Amniotic stem cell (primary cell): Measurements from ENCODE around the gene NR2F1.

Experiments
- DNase-seq: peaks from one replicate; lab custom pipeline; 2025; lab: John Stamatoyannopoulos, UW

Gene NR2F1

DNA sequence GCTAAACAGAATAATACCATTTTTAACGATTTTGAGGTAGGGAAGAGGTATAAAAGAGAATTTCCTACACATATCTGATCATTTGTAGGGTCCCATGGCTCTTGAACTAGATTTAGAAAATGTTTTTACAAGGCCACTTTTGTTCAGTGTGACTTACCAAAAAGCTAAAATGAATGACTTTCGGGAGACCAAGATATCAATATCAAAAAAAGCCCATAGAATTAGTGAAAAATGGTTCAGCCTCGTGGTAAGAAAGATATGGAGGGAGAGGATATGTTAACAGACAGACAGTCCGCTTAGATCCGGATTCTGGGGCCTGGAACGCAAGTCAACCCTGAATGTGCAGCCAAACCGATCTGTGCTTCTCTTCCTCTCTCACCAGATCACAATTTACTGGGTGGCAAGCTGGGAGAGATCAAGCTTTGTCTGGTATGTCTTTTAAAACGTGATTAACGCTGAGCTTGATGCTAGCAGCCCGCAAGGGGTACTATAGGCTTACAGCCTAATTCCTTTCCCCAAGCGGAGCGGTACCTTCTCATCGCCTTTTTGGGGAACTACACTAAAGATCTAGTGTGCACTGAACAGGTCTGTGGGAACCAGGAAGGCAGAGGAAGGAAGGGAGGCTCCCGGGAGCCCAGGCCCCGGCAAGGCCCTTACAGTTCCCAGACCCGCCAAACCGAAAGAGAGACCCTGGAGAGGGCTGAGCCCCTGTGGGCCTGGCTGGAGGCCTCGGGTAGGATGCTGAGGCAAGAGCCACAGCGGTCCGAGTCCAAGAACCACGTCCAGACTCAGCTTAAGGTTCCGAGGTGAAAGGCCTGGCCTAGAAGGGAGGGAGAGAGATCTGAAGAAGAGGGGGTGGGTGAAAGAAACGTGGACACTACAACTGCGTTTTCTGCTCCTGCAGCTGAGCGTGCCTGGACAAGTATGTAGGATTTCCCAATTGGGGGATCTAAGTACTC lies 4.9 kb upstream of the NR2F1 start:
- no peak for DNase-seq

GRCh38 chr5:93578813-93579691 lies 4.0 kb upstream of the NR2F1 start:
- DNase-seq, result no peak

DNA sequence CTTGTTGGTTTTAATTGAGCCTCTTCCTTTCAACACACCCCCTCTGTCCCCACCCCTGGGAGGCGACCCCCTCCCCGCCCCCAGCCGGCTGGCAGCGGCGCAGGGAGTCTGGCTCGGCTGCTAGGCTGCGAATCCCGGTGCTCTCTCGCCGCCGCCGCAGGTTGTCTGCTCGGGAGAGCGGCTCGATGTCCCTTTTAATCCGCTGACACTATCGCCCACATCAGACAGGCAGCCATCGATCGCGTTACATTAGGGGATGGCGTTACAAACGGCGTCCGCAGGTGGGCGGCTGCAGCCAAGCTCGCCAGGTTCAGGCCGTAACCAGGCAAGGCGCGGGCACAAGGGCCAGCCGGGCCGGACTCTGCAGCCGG lies 3.3 kb upstream of the NR2F1 start:
- no peak for DNase-seq

GRCh38 chr5:93580063-93580926 lies 2.7 kb upstream of the NR2F1 start:
- no peak for DNase-seq

DNA sequence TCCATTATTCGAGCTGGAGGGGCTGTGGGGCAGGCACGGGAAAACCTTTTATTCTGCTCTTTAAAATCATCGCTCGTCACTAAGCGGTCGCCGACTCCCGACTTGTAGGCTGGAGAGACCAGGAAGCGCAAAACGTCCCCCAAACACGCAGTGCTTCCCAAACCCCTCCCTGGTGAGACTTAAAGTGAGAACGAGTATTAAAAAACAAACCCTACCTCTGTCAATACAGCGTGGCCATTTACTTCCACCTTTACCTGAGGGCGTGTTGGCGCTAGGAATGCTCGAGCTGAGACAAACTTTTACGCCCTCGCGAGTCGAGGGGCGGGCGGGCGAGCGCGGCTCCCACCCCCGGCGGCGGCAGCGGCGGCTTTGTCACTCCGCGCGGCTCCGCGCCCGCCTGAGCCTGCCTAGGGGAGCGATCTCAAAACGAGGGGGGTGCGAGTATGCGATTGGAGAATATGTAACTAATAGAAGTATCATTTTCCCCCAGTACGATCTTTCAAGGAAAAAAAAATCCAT lies 2.0 kb upstream of the NR2F1 start, which contains the start of gene NR2F1-AS1:
Gene NR2F1-AS1 (minus strand): TSS at position 293 of the 519 bp plus-strand sequence.
- DNase-seq, result no peak

DNA sequence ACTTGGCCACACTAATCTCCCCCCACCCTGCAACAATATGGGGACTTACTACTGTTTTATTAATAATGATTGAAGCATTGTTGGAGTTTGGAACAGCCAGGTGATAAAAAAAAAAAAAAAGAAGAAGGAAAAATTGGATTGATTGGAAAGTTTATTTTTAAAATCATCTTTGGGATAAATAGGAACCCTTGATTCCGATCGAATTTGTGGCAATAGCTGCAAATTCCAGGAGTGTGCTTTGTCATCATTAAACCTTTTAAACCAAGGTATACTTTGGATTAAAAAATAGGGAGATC lies 907 bp upstream of the NR2F1 start:
- no peak for DNase-seq

DNA sequence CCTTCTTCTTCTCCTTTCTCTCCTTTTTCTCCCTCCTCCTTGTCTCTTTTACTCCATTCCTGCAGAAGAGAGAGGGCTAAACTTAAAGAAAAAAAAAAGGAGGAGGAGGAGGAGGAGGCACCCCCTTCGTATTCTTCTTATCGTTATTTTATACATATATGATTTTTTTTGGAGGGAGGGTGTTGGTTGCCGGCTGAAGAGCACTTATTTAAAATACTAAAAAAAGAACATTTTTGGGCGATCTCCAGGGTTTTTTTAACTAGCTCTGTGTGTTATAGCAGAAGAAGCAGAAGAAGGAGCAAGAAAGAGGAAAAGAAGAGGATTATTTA lies 381 bp downstream of the NR2F1 start:
- no peak for DNase-seq

GRCh38 chr5:93583768-93584595 lies 960 bp downstream of the NR2F1 start:
- DNase-seq, result no peak

- no peak for DNase-seq
Observed at GRCh38 chr5:93584596-93585040, 1.6 kb downstream of the NR2F1 start.

GRCh38 chr5:93585041-93585766 lies 2.2 kb downstream of the NR2F1 start:
- DNase-seq, result no peak

DNA sequence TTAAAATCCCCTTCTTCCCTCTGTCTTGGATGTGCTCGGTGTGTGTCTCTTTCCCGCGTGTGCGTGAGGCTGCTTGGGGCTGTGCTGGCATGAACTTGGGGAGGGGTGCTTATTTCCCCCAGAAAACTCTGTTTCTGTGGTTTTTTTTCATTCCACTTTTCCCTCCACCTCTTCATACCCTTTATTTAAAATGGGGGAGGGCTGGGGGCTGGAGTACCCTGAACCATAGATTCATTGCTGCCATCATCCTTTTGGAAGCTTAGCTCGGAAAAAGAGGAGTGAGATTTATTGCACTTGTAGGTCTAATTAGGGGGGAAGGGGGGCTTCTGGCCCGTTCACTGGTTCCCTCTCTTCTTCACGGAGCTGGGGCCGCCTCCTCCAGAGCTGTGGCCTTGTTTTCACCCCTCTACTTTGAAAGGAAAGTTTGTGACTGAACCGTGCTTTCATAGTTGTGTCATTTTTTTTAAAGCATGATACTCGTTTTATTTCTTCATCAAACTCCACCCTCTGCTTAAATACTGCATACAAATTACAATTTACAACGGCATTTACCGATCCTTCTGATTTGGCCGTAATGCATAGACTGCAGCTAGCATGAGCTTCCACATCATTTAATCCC lies 2.9 kb downstream of the NR2F1 start:
- no peak for DNase-seq

- DNase-seq, result no peak
Observed at GRCh38 chr5:93586736-93587596, 3.9 kb downstream of the NR2F1 start.

- no peak for DNase-seq
Observed at GRCh38 chr5:93587597-93588351, 4.8 kb downstream of the NR2F1 start.

- no peak for DNase-seq
Observed at GRCh38 chr5:93588352-93589151, 5.5 kb downstream of the NR2F1 start.

DNA sequence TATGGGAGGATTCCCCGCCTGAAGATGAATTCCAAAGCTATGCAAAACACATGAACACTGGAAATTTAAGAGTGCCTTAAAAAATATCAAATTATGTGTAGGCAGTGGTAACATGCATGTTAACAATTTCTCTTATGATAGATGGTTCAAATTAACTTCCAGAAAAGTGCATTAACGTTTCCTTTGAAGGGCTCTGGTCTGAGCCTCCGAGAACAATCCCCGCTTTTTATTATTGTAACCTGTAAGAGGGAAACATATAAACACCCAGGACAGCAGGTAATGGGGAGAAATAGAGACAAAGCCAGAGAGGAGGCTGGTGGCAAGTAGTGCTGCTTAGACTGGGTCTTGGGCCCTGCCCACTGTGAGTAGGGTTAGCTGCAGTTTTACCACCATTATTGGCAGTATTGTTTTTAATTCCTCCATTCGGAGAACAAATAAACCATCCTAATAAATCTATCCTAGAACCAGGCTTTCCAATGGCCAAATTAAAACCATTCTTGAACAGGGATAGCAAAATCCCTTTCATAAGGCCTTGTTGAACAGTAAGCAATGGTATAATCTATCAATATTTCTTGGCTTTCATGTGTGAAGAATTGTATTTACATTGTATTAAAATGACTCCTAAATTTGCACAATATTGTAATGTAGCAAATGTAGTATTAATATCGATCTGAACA lies 6.3 kb downstream of the NR2F1 start:
- no peak for DNase-seq

DNA sequence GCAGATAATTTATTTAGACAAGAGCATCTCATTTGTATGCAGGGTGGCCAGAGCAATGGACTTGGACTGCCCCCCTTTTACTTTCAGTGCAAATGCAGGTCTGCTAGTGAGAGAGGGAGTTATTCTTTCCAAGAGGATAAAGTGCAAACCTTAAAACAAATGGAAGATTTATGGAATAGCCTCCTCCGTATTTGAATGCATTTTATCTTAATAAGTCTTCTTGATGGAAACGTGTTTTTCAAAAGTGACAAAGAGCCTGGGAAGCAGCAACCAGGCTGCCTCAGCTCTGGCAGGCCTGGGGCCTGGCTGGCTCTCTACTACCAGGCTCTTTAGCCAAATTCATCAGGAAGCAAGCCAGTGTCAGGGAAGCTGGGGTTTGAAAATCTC lies 6.8 kb downstream of the NR2F1 start:
- no peak for DNase-seq

DNA sequence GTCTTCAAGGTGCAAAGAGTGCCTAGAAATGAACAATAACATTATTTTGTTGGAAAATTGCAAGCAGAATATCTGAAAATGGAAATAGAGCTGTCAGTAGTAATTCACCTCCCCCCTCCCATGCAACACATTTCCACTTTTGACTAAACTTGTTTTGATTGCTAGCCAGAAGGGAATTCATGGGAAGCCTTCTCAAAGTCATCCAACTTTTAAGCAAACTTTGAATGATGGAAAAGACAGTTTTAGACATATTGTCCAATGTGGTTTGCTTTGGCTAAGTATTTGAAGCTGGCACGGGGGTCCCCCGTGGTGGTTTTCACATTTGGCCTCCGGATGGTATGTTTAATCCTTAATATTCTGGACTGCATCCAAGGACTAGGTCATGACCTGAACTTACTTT lies 7.5 kb downstream of the NR2F1 start:
- no peak for DNase-seq
